ENCODE data around the gene RFPL2.

RFPL2 gene

DNA sequence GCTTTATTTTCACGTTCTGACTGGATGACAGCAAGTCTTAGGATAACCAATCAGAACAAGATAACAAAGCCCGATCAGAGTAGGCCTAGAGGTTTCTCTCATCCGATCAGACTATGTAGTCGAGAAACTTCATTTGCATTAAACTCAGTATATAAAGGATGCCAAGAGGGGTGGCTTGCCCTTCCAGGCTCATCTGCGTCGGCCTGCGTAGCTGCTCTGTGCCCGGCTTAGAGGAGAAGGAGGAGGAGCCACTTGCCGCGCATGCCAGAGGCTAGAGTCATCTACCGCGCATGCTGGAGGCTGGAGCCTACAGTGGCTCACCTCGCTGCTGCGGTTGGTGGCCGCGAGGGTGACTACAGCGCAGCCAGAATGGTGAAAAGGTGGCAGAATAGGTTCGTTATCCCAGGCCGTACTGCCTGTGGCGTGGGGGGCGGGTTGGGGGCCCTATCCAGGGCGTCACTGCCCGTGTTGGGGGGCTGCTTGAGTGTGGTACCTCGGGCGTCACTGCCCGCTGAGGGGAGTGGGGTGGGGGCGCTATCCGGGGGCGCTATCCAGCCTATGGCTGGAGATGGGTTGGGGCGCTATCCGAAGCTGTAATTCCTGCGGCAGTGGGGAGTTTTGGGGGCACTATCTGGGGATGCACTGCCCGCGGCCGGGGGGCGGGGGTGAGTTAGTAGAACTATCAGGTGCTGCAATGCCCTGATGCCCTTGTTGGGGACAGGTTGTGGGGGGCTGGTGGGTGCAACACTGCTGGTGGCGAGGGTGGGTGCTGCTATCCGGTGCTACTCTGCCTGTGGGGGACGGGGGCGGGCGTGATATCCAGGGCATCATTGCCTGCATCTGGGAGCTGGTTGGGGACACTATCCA, at the start of gene RFPL2:
RFPL2 (minus strand) TSS at position 218 of the 867 bp plus-strand sequence. CDS start 2,622 bp downstream, outside the sequence.
- no peak for DNase-seq (ENCODE audit: low read depth in 2 of 2)

GRCh38 chr22:32249231-32249630, 44.4 kb upstream of the RFPL2 start:
- no peak for DNase-seq (ENCODE audit: low read depth in 2 of 2)

GRCh38 chr22:32248276-32248675, 43.4 kb upstream of the RFPL2 start:
- no peak for DNase-seq (ENCODE audit: low read depth in 2 of 2)

- no peak for DNase-seq (ENCODE audit: low read depth in 2 of 2)
Observed at GRCh38 chr22:32246166-32246565, 41.3 kb upstream of the RFPL2 start.

GRCh38 chr22:32245042-32245441, 40.2 kb upstream of the RFPL2 start:
- no peak for DNase-seq (ENCODE audit: low read depth in 2 of 2)

DNA sequence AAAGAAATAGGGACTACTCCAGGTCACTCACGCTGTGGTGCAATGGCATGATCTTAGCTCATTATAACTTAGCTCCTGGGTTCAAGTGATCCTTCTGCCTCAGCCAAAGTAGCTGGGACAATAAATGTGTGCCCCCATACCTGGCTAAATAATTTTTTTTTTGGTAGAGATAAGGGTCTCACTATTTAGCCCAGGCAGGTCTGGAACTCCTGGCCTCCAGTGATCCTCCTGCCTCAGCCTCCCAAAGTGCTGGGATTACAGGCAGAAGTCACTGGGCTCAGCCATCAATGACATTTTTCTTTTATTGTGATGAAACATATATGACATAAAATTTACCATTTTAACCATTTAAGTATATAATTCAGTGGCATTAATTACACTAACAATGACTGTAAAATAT, 39.7 kb upstream of the RFPL2 start:
- DNase-seq (ENCODE audit: low read depth in 2 of 2): no peak

GRCh38 chr22:32240461-32240860, 35.6 kb upstream of the RFPL2 start:
- DNase-seq (ENCODE audit: low read depth in 2 of 2): no peak

DNA sequence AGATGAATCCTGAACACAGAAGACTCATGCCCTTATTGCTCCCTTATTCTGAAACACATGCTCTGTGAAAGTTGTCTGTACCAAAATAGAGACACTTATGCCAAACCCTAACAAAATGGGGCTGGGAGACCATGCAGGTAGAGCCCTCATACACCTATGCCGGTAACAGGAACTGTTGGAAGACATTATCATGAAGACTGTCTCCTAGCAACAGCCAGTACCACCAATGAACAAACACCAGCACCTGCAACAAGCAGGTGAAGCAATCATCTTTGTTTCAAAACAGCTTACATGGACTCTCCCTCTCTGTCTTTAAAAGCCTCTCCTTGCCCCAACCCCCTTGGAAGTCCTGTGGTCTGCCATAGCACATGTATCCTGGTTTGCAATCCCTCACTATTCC, 33.0 kb upstream of the RFPL2 start:
- DNase-seq (ENCODE audit: low read depth in 2 of 2): no peak

DNA sequence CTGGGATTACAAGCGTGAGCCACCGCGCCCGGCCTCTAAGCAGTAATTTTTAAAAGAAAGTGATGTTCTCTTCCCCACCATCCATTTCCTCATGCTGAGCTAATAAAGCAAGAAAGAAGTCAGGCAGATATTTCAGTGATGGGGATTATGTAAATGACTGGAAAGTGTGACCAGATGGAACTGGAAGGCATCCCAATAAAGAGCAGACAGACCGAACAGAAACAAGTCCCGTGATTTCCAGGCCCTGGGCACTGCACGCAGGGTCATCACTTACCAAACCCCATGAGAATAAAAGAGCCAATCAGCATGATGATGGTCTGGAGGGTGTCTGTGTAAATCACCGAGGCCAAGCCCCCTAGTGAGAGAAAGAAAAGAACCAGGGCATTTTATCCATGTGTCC, 32.1 kb upstream of the RFPL2 start:
- no peak for DNase-seq (ENCODE audit: low read depth in 2 of 2)

DNA sequence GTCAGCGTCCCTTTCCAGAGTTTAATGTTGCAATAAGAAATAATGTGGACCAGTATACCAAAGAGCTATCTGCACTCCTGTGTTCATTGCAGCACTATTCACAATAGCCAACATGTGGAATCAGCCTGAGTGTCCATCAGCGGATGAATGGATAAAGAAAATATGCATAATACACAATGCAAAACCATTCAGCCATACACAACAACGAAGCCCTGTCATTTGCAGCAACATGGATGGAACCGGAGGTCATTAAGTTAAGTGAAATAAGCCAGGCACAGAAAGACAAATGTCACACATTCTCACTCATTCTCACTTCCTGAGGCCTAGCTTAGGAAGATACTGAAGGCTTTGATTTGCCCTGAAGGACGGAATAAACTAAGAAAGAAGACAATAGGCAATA, 28.2 kb upstream of the RFPL2 start:
- no peak for DNase-seq (ENCODE audit: low read depth in 2 of 2)

GRCh38 chr22:32232191-32232830, 27.4 kb upstream of the RFPL2 start:
- DNase-seq (ENCODE audit: low read depth in 2 of 2): no peak

- no peak for DNase-seq (ENCODE audit: low read depth in 2 of 2)
Observed at GRCh38 chr22:32226326-32227104, 21.6 kb upstream of the RFPL2 start.

- DNase-seq (ENCODE audit: low read depth in 2 of 2): no peak
Observed at GRCh38 chr22:32222991-32223390, 18.1 kb upstream of the RFPL2 start.

GRCh38 chr22:32219026-32219425, 14.2 kb upstream of the RFPL2 start:
- DNase-seq (ENCODE audit: low read depth in 2 of 2): no peak

- DNase-seq (ENCODE audit: low read depth in 2 of 2): no peak
Observed at GRCh38 chr22:32218470-32218869, 13.6 kb upstream of the RFPL2 start.

GRCh38 chr22:32217465-32217864, 12.6 kb upstream of the RFPL2 start:
- DNase-seq (ENCODE audit: low read depth in 2 of 2): no peak

DNA sequence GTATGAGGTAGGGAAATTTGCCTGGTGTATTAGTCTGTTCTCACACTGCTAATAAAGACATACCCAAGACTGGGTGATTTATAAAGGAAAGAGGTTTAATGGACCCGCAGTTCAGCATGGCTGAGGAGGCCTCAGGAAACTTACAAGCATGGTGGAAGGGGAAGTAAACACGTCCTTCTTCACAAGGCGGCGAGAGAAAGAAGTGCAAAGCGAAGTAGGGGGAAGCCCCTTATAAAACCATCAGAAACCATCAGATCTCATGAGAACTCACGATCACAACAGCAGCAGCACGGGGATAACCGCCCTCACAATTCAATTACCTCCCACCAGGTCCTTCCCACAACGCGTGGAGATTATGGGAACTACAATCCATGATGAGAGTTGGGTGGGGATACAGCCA, 12.0 kb upstream of the RFPL2 start:
- DNase-seq (ENCODE audit: low read depth in 2 of 2): no peak

- DNase-seq (ENCODE audit: low read depth in 2 of 2): no peak
Observed at GRCh38 chr22:32211011-32211410, 6.1 kb upstream of the RFPL2 start.

DNA sequence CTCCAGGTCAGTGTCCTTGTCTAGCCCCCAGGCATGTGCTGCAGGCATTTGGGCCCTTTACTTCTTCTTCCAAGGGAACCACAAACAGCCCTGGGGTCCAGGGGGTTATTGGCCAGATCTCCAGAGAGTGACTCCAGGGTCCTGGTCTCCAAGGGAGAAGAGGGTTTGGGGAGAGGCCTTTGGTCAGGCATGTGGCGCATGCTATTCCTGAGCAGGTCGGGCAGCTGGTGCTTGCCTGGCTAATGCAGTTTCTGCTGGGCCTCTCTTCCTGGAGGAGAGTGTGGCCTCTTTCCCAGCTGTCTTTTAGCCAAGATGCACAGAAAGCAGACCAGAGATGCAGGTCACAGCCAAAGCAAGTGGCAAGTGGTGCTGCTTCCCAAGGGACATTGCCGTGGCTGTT, 3.8 kb upstream of the RFPL2 start:
- no peak for DNase-seq (ENCODE audit: low read depth in 2 of 2)

- no peak for DNase-seq (ENCODE audit: low read depth in 2 of 2)
Observed at GRCh38 chr22:32207971-32208480, 3.2 kb upstream of the RFPL2 start.

DNA sequence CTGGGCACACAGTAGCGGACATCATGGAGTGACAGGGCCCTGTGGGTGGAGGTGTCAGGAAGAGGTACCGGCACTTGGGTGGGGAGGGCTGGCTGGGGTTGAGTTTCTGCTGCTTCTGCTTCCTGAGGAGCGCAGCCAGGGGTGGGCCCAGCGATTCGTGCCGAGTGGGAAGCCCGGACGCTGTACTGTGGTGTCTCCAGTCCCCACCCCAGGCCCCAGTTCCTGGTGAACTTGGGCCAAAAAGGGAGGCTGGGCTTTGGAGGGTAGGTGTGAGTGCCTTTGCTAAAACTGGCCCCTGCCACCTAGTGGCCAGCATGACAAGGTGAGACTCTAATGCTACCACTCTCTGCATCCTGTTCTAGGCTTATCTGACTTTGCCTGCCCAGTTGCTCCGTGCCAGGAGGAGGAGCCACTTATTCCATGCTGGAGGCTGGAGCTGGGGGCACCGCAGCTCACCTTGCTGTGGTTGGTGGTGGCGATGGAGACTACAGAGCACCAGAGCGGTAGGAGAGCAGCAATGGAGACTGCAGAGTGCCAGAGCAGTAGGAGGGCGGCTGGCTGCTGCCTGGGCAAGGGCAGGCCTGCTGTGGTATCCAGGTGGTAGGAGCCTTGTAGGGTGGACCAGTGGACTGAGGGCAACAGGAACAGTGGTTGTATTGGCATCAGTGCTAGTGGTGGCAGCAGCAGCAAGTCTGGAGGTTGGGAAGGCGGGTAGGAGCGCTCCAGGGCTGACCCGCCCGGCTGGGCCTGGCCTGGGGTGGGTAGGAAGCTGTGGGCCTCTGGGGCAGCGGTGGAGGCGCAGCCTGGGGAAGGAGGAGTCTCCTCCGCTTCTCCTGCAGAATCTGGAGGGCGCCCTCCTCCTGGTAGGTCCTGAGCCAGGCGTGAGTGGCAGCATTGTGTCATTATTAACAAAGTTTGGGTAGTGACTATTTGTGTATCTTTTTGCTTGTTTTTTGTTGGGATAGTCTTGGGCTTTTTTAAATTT, 2.2 kb upstream of the RFPL2 start:
- DNase-seq (ENCODE audit: low read depth in 2 of 2): no peak
